Activated CD4-positive, alpha-beta T cell treated with anti-CD3 and anti-CD28 coated beads for 4 hours (primary cell): ENCODE measurements around the gene ITPK1.

Experiments used
- DNase-seq, 2 donors: peaks; one replicate each; pipeline ENCODE4 v3.0.0-alpha.2; 2020

The ITPK1 gene

DNA sequence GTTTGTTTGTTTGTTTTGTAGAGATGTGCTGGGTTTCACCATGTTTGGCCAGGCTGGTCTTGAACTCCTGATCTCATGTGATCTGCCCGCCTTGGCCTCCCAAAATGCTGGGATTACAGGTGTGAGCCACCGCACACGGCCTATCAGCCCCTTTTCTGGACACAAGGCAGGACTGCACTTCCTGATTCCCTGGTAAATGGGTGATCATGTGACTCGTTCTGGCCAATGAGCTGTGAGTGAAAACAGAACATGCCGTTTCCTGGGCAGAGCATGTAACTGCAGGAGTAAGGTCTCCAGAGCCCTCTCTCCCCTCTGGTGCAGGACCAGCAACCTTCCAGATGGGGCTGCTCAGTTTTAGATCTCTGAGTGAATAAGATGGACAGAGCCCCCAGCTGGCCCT, 92.7 kb downstream of the ITPK1 start:
- no peak for DNase-seq

DNA sequence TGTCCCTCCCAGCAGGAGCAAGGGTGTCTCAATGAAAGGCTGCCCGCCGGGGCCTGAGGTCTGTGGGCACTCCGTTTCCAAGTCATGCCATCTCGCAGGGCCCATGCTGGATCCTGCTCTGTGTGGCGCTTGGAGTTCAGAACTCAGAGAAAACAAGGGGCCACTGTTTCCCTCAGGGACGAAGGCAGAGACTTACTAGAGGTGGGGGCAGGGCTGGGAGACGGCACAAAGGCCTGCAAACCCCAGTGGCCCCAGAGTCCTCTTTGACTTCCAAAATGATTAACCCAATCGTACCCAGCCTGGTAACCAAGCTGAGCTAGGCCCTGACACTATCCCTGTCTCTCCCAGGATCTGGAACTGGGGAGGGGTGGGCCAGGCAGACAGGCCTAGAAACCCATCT, 95.8 kb downstream of the ITPK1 start:
- DNase-seq: no peak

DNA sequence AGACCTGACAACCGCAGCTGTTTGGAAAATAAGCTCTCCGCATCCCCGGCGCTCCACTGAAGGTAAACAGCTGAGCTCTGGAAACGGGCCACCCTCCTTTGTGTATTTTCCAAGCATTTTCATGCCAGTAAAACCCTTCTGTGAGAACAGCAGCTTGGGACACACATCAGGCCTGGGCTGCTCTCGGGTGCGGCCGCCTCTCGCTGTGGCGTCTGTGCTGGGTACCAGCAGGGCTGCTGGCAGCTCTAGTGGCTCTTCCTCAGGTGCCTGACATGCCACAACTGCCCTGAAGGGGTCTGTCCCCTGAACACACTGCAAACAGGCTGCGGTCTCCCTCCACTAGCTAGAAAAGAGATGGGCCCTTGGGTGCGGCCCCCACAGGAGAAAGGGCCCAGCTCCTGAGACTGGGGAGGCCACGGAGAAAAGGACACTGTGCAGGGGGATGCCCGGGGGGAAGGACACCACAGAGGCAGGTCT, 96.3 kb downstream of the ITPK1 start:
- DNase-seq: no peak

DNA sequence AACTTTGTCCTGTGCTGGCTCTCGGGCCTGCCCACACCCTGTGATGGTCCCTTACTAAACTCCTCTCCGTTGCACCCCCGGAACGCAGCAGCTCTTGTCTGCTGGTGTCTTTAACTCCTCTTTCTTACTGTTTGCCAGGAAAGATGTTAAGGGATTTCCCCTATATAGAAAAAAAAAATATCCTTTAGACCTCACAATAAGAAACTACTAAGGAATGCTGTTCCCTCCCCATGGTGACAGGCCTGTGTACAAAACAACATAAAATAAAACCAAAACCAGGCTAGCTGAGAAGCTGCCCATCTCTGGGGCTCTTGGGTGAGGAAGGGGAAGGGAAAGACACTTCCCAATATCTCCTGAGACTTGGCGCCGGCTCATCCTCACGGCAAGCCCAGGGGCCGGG, 97.4 kb downstream of the ITPK1 start:
- no peak for DNase-seq

DNA sequence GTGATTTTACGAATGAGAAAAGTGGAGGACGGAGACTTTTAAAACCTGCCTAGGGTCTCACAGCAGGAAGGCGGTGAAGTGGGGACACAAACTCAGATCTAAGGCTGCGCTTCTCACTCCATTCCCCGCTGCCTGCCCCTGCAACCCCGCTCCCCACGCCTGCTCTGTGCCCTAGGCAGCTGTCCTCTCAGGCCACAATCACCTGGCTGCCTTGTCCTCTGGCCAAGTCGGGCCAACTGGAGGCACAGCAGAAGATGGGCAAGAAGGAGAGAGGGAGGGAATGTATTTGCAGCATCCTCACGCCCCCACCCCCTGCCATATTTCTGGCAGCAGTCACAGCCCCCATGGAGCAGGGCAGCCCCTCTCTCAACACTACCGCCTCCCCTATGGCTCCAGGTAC, 97.8 kb downstream of the ITPK1 start:
- DNase-seq: no peak

DNA sequence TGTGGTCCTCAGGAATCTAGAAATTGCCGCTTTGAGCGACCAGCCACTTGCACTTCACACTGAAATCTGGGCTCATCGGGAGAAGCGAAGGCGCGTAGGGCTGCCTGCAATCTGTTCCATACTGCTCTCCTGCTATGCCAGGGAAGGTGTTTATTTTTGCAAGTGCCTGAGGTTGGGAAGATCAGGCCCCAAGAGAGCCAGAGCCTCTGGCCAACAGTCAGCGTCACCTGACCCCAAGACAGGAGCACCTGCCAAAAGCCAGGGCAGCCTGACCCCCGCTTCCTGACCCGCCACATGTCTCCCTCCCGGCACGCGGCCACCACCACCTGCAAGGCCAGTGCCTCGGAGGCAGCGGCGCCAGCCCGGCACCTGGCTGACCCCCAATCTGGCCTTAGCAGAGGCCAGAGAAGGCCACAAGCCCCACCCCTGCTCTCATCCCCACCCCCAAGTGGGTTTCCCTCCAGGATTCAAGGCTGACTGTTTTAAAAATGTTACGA, 98.4 kb downstream of the ITPK1 start:
- DNase-seq: no peak

DNA sequence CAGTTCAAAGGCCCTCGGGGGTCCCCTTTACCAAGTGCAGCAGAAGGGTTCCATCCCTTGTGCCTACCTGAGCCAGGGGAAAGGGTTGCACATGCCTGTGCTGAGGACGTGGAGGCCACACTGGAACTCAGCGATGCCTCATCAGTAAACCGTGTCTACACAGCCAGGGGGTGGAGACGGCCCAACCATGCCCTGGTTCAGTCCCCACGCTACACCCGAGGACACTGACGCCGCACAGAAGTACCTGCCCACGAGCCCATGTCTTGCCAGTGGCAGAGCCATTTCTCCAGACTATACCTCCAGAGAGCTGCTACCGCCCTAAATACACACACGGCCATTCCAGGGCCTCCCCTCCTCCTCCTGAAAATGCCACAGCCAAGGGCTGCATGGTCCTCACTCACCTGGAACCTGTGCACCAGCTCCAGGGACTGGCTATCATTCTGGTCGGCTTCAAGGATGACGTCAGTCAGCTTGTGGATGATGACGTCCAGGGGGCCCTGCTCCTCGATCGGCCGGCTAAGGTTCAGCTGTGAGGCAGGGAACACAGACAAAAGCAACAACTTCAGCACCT, 99.4 kb downstream of the ITPK1 start:
- no peak for DNase-seq

DNA sequence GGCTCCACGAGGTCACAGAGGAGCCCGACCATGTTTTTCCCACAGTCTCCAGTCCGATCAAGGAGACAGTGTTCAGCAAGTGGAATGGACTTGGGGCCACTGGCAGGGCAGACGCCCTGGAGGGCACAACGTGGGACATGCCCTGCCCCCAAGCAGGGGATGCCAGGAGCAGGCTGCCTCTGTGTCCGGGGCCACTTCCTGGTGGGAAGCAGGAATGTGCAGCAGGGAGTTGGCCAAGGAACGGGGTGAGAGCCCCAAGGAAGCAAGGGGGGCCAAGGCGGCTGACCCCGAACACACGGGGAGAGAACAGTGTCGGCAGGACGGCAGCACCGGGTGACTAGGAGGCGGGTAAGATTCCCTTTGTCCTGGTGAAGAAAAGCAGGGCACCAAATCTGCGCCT, 100.2 kb downstream of the ITPK1 start:
- DNase-seq: no peak

DNA sequence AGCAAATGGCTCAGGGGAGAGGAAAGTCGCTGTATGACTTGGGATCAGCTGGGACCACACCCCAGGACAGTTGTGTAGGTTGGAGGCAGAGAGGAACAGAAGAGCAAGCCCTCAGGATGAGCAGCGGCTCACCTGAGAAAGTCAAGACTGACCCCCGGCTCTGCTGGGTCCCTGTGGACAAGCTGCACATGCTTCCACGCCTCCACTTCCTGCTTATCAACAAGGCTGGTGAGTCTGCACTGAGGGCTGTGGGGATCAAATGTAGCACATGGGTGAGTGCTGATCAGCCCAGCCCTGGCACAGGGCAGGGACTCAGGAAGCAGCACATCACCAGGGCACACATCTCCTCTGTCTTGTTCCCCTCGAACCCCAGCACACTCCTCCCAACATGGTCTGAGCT, 100.7 kb downstream of the ITPK1 start:
- DNase-seq: no peak

DNA sequence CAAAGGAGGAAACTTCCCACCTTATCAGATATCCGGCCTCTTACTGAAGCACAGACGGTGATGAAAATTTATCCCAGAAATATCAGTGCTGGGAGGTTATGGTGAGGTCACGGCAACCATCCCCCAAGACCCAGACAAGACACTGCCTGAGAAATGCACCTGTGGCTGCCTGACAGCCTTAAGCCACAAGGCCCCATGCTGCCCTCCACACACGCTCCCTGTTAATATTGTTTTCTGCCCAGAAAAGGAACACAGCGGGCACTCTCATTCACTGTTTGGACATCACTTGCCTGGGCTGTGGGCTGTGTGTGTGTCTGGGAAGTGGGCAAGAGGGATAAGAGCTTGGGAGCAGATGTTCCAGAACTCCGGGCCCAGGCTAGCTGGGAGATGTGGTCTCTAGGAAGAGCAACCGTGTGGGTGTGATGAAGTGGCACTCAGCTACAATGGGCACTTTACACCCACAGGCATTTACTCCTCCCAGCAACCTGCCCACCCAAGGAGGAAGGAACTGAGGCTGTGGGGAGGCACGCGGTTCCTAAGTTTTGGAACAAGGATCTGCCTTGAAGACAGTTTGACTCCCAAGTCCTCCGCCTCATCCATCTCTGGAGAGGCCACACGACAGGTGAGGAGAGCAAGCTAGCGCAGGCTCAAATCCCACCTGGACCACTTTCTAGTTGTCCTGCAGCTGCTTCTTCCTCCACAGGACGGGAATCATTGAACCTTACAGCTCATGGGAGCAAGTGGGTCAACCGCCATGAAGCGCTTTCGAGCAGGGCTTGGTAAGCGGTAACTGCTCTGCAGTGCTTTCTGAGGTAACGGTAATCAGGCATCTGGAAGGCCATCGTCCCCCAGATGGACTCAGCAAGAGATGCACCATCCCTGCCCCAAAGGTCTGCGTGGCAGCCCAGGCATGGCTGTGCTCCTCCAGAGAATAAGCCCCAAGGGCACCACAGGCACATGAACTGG, 101.4 kb downstream of the ITPK1 start:
- no peak for DNase-seq

DNA sequence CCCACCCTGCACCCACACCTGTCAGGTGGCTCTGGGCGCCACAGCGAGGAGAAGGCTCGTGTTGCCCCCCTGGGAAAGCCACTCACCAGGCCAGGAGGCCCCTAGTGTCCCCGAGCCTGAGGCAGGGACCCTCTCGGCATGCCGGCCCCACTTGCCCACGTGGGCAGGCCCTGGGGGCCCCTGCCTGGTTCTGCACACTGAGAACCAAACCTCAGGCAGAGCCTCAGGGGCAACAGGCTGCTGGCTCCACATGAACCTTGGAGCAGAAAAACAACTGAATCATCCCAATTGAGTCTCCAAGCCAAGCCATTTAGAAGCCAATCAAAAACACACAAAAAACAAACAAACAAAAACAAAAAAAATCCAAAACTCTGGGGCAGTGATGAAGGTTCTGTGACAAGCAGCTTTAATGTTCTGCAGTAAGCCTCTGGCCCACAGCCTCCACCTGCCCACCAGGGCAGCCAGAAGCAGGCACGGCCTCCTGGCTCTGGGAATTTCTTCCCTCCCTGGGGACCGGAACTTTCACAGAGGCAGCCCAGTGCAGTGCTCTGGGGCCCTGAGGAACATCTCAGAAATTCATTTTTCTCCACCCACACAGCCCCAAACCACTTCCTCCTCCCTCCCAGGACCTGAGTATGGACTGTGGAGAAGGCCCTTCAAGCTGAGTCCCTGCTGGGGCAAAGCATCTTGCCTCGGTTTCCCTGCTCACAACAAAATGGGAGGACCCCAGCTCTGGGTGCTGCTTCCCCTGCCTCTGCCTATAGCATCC, 102.6 kb downstream of the ITPK1 start:
- DNase-seq: no peak

DNA sequence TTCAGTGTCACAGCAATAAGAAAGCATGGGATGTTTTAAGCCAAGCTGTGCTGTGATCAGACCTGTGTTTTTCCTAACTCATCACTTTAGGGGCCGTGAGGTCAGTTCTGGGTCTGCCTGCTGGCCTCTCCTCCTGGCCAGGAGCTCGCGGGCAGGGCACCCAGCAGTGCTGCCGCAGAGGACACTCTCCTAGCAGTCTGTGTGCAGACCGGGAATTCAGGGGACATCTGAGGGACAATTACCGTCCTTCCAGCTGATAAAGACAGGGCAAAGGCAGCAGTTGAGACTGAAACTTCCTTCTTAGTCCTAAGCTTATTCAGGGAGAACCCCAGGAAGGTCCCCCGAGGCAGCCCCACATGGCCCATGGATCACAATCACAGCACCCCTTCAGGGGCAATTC, 103.2 kb downstream of the ITPK1 start:
- no peak for DNase-seq

DNA sequence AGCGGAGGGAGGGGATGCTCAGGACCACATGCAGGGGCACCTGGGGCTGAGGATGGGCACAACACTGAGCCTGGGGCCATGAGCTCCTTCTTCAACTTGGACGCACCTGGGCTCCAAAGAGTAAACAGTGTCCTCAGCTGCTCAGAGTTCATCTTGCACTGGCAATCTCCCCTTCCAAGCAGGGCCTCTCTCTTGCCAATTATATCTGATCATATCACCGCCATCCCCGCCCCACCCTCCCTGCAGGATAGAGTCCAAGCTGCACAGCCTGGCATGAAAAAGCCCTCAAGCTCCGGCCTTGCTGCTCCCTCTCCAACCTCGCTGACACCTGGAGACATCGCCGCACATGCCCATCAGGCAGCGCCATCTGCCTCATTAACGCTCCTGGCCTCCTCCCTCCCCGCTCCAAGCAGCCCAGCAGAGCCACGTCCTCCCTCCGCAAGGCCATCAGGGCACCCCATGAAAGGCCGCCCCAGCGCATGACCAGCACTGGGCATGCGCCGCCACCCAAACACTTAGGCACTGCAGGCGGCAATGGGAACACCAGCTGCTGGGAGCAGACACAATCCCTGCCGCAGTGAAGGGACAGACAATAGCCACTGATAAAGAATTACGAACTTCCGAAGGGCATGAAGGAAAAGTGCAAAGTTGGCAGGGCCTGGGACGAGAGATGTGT, 103.9 kb downstream of the ITPK1 start:
- no peak for DNase-seq

DNA sequence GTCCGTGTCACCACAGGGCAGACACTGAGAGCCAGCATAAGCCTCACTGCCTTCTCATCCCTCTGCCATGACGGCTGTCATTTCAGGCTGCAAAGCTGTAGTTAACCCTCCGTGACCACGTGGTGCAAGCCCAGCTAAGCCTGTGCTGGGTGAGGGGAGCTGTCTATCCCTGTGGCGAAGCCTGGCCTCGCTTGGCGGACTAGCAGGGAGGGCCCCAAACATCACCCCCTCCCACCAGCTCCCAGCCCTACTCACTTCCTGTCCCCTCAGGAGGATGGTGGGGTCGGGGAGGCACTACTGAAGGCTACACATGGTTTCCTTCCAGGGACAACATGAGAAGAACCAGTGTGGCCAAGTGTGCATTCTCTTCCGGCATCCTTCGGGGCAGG, 104.6 kb downstream of the ITPK1 start:
- no peak for DNase-seq

DNA sequence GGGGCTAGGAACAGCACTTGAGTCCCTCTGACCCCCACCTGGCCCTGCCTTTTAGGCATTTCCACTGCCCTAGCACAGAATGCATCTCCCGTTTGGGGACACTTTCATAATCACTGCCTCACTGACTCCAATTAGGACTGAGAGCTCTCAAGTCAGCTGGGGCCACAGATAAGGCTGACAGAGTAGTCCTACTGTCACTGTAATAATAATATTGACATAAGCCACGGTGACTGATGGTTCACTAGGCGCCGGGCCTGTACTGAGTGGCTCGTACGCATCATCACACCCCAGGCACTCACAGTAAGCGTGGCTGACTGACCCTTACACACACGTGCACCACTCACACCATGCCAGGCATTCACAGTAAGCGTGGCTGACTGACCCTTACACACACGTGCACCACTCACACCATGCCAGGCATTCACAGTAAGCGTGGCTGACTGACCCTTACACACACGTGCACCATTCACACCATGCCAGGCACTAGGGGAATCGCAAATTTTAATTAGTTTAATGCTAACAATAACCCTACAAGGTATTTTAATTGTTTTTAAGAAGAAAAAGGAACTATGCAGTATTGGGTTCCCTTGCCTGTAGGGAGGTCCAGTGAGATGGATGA, 105.1 kb downstream of the ITPK1 start:
- no peak for DNase-seq

DNA sequence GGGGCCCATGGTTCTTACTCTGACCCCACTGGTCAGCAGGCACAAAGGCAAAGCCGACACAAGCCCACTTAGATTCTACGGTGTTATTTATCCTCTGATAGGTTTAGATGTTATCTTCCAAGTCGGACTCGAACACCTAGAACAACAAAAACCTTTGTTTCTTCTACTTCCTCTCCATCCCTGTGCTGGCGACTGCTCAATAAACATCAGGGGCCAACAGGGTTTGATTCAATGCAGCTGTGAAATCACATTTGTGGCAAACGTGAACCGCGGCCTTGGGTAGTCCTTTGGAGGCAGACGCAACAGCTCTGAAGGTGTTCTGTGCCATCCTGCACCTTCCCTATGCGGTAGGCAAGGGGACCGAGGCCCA, 105.6 kb downstream of the ITPK1 start:
- no peak for DNase-seq

DNA sequence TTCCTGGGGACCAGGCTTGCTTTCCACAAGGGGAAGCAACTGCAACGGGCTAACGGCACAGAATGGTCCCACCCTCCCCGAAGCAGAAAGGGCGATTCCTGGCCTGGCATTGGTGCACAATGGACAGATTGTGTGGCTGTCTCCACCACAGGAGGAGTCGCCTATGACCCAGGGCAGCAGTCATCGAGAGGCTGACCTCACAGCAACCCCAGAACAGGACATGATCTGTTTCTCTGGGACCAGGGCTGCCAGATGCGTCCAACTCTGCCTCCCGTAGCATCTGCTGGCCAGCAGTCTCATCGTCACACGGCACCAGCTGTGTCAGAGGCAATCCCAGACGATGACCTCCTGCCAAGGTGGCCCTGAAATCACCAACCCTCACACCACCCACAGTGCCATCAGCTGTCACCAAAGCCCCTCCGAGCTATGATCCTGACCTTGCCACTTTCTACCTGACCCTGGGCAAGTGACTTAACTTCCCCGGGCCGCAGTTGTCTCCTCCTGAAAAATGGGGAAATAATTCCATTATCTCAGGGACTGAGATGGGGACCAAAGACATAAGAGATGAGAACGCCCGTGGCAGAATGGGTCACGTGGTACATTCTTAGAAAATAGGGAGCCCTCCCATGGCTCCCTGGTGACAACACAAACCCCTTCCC, 106.1 kb downstream of the ITPK1 start:
- DNase-seq: no peak

DNA sequence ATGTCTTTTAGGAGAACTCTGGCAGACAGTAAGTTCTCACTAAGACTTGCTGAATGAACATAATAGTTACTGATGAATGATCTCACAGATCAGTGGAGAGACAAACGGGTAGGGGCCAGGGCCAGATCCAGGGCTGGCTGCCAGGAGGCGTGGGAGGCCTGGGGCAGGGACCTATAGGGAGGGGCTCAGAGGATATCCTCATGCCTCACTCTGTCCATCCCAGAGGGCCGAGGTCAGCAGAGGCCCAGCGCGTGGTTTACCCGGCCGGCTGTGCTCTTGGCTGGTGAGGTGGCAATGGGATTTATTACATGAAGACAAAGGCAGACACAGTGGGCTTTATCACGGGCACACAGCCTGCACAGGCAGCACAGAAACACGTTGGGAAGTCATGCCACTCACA, 107.3 kb downstream of the ITPK1 start:
- no peak for DNase-seq

DNA sequence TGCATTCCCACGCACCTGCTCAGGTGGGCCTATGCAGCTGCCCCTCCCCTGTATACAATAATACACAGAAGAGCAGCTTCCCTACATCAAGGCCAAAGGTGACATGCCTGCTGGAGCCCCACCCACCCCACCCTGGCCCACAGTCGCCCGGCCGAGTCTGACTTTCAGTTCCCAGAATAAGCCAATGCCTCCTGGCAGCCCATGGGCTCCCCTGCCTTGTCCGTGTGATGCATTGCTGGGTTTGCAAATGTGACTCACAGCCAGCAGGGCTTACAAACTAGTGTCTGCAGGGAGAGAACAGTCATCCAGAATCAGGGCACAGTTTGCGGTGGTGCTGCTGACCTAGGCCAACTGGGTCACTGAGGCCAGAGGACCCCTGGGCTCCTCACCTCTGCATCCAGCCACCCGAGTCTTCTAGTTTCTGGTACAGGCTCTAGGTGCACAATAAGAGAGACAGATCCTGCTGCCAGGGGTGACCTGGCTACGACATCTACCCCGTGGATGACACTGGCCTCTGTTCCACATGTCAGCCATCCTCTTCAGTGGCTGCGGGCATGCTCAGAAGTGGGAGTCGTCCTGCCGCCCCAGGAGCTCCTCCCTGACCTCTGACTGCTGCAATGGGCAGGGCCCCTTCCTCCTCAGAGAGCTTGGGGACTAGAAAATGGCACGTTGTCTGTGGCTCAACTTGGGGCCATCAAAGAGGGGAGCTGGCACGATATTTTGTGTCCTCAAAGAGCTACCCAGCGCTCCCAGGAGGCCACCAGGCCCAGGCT, 108.3 kb downstream of the ITPK1 start:
- DNase-seq: no peak

DNA sequence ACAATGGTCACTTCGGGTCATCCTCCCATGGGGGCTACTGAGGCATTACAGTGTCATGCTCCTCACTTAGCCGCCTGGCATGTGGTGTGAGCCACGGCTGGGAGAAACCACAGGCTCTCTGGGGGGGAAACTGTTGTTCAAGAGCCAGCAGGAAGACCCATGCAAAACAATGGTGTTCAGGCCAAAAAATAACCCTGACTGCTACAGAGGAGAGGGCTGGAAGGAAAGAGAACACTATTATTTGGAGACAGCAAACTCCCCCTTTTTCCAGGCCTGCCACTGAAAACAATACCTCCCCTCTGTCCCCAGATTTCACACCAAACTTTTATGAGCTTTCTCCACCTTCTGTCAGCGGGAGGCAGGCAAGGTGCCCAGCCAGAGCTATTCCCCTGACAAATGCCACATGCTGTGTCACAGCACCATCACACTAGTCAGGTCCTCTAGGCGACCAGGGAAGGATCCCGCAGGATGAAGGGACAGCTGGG, 109.1 kb downstream of the ITPK1 start:
- DNase-seq: no peak

DNA sequence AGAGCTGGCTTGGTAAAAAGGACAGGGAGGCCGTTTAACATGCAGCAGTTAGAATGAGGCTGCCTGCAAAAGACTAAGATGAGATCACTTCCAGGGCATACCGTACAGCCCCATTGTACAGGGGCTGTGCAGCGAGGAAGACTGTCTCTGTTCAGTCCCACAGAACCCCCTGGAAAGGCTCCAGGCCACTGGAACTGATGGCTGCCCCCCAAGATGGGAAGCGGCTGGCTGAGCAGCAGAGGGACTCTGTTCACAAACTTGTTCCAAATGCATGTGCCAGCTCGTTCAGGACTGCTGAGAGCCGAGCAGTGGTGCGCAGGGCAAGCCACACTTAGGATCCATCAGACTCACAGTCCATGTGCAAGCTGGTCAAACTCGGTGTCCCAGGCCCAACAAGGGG, 109.9 kb downstream of the ITPK1 start:
- DNase-seq: no peak
